WTC11 (cell line): Measurements from ENCODE around the gene C17orf50. TPM values are rescaled to one million over a fixed set of nuclear protein-coding genes. Genes with fewer than 3 reads are reported as not detected.

Experiments
- ATAC-seq: fragments of 200-7000 bp; cut with Tn5 transposase; 2 replicates; pipeline ENCODE4 v1.10.0; 2021; ENCODE audit warnings: mild to moderate bottlenecking, moderate library complexity
- CTCF ChIA-PET: fragments of 300-600 bp; sonication (Branson Sonifier 250); formaldehyde crosslinking; loops from one replicate; lab custom pipeline; 2021; ENCODE audit warnings: antibody characterized with exemption; lab: Charles Lee
- POLR2A ChIA-PET: fragments of 350-600 bp; sonication (Branson Sonifier 250); formaldehyde crosslinking; loops from one replicate; lab custom pipeline; 2021; ENCODE audit warnings: antibody characterized with exemption; lab: Charles Lee
- DNase-seq: peaks from one replicate; pipeline ENCODE4 v3.0.0; 2021; ENCODE audit warnings: low spot score
- H3K27ac Mint-ChIP-seq: 2 replicates; pipeline ENCODE4 v1.8.0; 2021; ENCODE audit warnings: mixed read lengths
- H3K27me3 Mint-ChIP-seq: 2 replicates; pipeline ENCODE4 v1.8.0; 2021; ENCODE audit warnings: low read depth, mild to moderate bottlenecking, moderate library complexity, mixed read lengths
- H3K36me3 Mint-ChIP-seq: 2 replicates; pipeline ENCODE4 v1.8.0; 2021; ENCODE audit warnings: mixed read lengths
- H3K4me1 Mint-ChIP-seq: 2 replicates; pipeline ENCODE4 v1.8.0; 2022; ENCODE audit warnings: mixed read lengths
- H3K4me3 Mint-ChIP-seq: 2 replicates; pipeline ENCODE4 v1.8.0; 2021; ENCODE audit warnings: mild to moderate bottlenecking, moderate library complexity, mixed read lengths
- H3K9me3 Mint-ChIP-seq: 2 replicates; pipeline ENCODE4 v1.8.0; 2021; ENCODE audit warnings: mixed read lengths
- FOXK1 ChIP-seq: sonication (generic); formaldehyde crosslinking; IDR thresholded peaks from 2 replicates; pipeline ENCODE4 v1.8.0; 2022; ENCODE audit warnings: mild to moderate bottlenecking, moderate library complexity, missing genetic modification reagents
- IRF2 ChIP-seq: sonication (generic); formaldehyde crosslinking; IDR thresholded peaks from 2 replicates; pipeline ENCODE4 v1.8.0; 2022; ENCODE audit warnings: low read depth, missing genetic modification reagents, borderline replicate concordance
- NR1H2 ChIP-seq: sonication (generic); formaldehyde crosslinking; IDR thresholded peaks from 2 replicates; pipeline ENCODE4 v1.9.0; 2021; ENCODE audit warnings: mild to moderate bottlenecking, moderate library complexity, missing genetic modification reagents
- ZNF121 ChIP-seq: sonication (generic); formaldehyde crosslinking; IDR thresholded peaks from 2 replicates; pipeline ENCODE4 v1.8.0; 2023; ENCODE audit warnings: missing genetic modification reagents
- ZNF263 ChIP-seq: sonication (generic); formaldehyde crosslinking; IDR thresholded peaks from 2 replicates; pipeline ENCODE4 v1.8.1; 2022; ENCODE audit warnings: low read depth, mild to moderate bottlenecking, moderate library complexity, missing genetic modification reagents
- ZNF416 ChIP-seq: fragments of 250-450 bp; sonication (Bioruptor Pico); IDR thresholded peaks from 2 replicates; pipeline ENCODE4 v1.9.0; 2021; ENCODE audit warnings: mild to moderate bottlenecking, inconsistent platforms
- total RNA-seq: library from RNA; stranded (reverse); gene quantifications from 3 replicates; pipeline ENCODE4 v1.2.3, GENCODE V29; 2021
- TF ChIP-seq, protein P1 (sequence below): fragments of 250-450 bp; sonication (Bioruptor Pico); IDR thresholded peaks from 2 replicates; pipeline ENCODE4 v1.9.0; 2021; ENCODE audit warnings: mild to moderate bottlenecking, borderline replicate concordance
- TF ChIP-seq, protein P2 (sequence below): sonication (generic); formaldehyde crosslinking; conservative IDR thresholded peaks from 2 replicates; pipeline ENCODE4 v1.8.1; 2023; ENCODE audit warnings: mild to moderate bottlenecking, low read depth, missing genetic modification reagents, moderate library complexity
- TF ChIP-seq, protein P3 (sequence below): fragments of 250-450 bp; sonication (Bioruptor Pico); IDR thresholded peaks from 2 replicates; pipeline ENCODE4 v1.9.0; 2021; ENCODE audit warnings: mild to moderate bottlenecking
- TF ChIP-seq, protein P4 (sequence below): sonication (generic); formaldehyde crosslinking; IDR thresholded peaks from 2 replicates; pipeline ENCODE4 v1.8.0; 2022; ENCODE audit warnings: mild to moderate bottlenecking, missing genetic modification reagents
- TF ChIP-seq, protein P5 (sequence below): sonication (generic); formaldehyde crosslinking; IDR thresholded peaks from 2 replicates; pipeline ENCODE4 v1.8.1; 2022; ENCODE audit warnings: low read depth, missing genetic modification reagents, borderline replicate concordance
- TF ChIP-seq, protein P6 (sequence below): fragments of 200-600 bp; IDR thresholded peaks from 2 replicates; pipeline ENCODE4 v1.8.0; 2022; ENCODE audit warnings: antibody characterized with exemption

The C17orf50 gene
- total RNA-seq, 1 experiment from 2014 or later: 0.35 TPM

DNA sequence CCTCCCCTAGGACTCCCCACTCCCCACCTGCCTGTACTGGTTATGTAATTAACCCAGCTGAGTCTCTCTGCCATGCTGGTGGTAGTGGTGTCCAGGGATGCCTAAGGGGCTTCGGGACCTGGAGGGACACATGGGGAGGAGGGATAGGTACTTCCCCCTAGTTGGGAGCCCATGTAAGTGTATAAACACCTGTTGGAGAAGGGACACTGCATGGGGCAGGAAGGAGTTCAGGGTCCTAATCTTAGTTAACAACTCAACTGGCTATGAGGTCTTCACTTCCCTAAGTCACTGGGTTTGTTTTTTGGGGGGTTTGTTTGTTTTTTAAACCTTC lies 27.9 kb upstream of the C17orf50 start:
- ATAC-seq: no peak
- Mint-ChIP-seq H3K9me3 (no peaks in the 10 kb centered on the region), H3K4me3 (peak overlapping the region; percentile 85), H3K4me1 (peaks cover 31% of the 10 kb centered on the region), H3K27me3 (peaks cover 16% of the 10 kb centered on the region), H3K36me3 (no peaks in the 10 kb centered on the region), H3K27ac (no peak overlapping the region)
- ChIA-PET CTCF (interaction anchor here (1.9 to 8.1 kb wide), 5 partner anchors 9 to 139 kb away, joined by 5 to 85 read pairs (median 17); no protein-coding TSS in a partner anchor), POLR2A (interaction anchor here (0.5 to 1.6 kb wide), 4 partner anchors 8 to 117 kb away, joined by 3 to 7 read pairs (median 4); partner anchors contain the start of gene TAF15)
- no peak for DNase-seq
- no peak for TF ChIP-seq ZNF263 (CRISPR knock-in tag)
- TF ChIP-seq, protein P1, sequence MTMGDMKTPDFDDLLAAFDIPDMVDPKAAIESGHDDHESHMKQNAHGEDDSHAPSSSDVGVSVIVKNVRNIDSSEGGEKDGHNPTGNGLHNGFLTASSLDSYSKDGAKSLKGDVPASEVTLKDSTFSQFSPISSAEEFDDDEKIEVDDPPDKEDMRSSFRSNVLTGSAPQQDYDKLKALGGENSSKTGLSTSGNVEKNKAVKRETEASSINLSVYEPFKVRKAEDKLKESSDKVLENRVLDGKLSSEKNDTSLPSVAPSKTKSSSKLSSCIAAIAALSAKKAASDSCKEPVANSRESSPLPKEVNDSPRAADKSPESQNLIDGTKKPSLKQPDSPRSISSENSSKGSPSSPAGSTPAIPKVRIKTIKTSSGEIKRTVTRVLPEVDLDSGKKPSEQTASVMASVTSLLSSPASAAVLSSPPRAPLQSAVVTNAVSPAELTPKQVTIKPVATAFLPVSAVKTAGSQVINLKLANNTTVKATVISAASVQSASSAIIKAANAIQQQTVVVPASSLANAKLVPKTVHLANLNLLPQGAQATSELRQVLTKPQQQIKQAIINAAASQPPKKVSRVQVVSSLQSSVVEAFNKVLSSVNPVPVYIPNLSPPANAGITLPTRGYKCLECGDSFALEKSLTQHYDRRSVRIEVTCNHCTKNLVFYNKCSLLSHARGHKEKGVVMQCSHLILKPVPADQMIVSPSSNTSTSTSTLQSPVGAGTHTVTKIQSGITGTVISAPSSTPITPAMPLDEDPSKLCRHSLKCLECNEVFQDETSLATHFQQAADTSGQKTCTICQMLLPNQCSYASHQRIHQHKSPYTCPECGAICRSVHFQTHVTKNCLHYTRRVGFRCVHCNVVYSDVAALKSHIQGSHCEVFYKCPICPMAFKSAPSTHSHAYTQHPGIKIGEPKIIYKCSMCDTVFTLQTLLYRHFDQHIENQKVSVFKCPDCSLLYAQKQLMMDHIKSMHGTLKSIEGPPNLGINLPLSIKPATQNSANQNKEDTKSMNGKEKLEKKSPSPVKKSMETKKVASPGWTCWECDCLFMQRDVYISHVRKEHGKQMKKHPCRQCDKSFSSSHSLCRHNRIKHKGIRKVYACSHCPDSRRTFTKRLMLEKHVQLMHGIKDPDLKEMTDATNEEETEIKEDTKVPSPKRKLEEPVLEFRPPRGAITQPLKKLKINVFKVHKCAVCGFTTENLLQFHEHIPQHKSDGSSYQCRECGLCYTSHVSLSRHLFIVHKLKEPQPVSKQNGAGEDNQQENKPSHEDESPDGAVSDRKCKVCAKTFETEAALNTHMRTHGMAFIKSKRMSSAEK (CRISPR knock-in tag): no peak
- TF ChIP-seq, protein P2, sequence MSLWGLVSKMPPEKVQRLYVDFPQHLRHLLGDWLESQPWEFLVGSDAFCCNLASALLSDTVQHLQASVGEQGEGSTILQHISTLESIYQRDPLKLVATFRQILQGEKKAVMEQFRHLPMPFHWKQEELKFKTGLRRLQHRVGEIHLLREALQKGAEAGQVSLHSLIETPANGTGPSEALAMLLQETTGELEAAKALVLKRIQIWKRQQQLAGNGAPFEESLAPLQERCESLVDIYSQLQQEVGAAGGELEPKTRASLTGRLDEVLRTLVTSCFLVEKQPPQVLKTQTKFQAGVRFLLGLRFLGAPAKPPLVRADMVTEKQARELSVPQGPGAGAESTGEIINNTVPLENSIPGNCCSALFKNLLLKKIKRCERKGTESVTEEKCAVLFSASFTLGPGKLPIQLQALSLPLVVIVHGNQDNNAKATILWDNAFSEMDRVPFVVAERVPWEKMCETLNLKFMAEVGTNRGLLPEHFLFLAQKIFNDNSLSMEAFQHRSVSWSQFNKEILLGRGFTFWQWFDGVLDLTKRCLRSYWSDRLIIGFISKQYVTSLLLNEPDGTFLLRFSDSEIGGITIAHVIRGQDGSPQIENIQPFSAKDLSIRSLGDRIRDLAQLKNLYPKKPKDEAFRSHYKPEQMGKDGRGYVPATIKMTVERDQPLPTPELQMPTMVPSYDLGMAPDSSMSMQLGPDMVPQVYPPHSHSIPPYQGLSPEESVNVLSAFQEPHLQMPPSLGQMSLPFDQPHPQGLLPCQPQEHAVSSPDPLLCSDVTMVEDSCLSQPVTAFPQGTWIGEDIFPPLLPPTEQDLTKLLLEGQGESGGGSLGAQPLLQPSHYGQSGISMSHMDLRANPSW (CRISPR knock-in tag): no peak
- TF ChIP-seq, protein P3, sequence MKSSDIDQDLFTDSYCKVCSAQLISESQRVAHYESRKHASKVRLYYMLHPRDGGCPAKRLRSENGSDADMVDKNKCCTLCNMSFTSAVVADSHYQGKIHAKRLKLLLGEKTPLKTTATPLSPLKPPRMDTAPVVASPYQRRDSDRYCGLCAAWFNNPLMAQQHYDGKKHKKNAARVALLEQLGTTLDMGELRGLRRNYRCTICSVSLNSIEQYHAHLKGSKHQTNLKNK: no peak
- TF ChIP-seq, protein P4, sequence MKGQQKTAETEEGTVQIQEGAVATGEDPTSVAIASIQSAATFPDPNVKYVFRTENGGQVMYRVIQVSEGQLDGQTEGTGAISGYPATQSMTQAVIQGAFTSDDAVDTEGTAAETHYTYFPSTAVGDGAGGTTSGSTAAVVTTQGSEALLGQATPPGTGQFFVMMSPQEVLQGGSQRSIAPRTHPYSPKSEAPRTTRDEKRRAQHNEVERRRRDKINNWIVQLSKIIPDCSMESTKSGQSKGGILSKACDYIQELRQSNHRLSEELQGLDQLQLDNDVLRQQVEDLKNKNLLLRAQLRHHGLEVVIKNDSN (CRISPR knock-in tag): no peak
- TF ChIP-seq NR1H2 (CRISPR knock-in tag): no peak
- no peak for TF ChIP-seq FOXK1

DNA sequence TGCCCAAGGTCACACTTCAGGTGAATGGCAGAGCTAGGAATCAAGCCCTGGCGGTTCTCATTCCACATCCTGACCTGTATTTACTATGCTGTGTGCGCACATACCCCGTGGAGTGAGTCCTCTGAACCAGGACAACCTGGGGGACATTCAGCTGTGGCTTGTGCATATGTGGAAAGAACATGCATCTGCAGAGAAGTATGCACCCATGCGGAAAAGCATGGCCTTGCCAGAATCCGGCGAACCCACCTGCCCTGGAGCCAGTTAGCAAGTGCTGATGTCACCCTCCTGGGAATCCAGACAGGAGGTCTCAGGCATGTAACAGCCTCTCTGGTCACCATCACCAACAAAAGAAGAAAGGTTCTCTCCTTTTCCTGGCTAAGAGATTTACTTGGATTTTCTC lies 27.3 kb upstream of the C17orf50 start:
- Mint-ChIP-seq H3K27ac (no peak overlapping the region), H3K4me3 (peak overlapping the region; percentile 85; the same call in 1 of the 2 replicates), H3K9me3 (no peaks in the 10 kb centered on the region), H3K27me3 (peaks cover 16% of the 10 kb centered on the region), H3K36me3 (no peaks in the 10 kb centered on the region), H3K4me1 (peaks cover 27% of the 10 kb centered on the region)
- ATAC-seq: no peak
- POLR2A ChIA-PET: interaction anchor here (1.0 kb wide), 1 partner anchor 8 kb away, joined by 3 read pairs; no protein-coding TSS in a partner anchor
- no peak for DNase-seq
- CTCF ChIA-PET: interaction anchor here (2.6 to 8.1 kb wide), 4 partner anchors 8 to 120 kb away, joined by 16 to 85 read pairs (median 26); no protein-coding TSS in a partner anchor
- no peak for TF ChIP-seq IRF2
- TF ChIP-seq ZNF416 (CRISPR knock-in tag): no peak
- TF ChIP-seq, protein P5, sequence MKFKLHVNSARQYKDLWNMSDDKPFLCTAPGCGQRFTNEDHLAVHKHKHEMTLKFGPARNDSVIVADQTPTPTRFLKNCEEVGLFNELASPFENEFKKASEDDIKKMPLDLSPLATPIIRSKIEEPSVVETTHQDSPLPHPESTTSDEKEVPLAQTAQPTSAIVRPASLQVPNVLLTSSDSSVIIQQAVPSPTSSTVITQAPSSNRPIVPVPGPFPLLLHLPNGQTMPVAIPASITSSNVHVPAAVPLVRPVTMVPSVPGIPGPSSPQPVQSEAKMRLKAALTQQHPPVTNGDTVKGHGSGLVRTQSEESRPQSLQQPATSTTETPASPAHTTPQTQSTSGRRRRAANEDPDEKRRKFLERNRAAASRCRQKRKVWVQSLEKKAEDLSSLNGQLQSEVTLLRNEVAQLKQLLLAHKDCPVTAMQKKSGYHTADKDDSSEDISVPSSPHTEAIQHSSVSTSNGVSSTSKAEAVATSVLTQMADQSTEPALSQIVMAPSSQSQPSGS: no peak
- TF ChIP-seq, protein P6, sequence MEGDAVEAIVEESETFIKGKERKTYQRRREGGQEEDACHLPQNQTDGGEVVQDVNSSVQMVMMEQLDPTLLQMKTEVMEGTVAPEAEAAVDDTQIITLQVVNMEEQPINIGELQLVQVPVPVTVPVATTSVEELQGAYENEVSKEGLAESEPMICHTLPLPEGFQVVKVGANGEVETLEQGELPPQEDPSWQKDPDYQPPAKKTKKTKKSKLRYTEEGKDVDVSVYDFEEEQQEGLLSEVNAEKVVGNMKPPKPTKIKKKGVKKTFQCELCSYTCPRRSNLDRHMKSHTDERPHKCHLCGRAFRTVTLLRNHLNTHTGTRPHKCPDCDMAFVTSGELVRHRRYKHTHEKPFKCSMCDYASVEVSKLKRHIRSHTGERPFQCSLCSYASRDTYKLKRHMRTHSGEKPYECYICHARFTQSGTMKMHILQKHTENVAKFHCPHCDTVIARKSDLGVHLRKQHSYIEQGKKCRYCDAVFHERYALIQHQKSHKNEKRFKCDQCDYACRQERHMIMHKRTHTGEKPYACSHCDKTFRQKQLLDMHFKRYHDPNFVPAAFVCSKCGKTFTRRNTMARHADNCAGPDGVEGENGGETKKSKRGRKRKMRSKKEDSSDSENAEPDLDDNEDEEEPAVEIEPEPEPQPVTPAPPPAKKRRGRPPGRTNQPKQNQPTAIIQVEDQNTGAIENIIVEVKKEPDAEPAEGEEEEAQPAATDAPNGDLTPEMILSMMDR: no peak
- TF ChIP-seq ZNF121 (CRISPR knock-in tag): no peak
- TF ChIP-seq, all 79 proteins: peak for 0
